Amygdala (tissue), 56 donors: Measurements from ENCODE around the gene C8B.
A peak's percentile ranks its signal among the peaks of the same experiment; 100 is the strongest.

Experiments used
- DNase-seq, 56 donors: peaks; one replicate each; lab custom pipeline; 2025; lab: John Stamatoyannopoulos, UW

The C8B gene

GRCh38 chr1:56973923-56974742, 8.3 kb upstream of the C8B start:
- no peak for DNase-seq

- no peak for DNase-seq
These were observed 7.2 kb upstream of the C8B start for GRCh38 chr1:56972976-56973375.

- DNase-seq = no peak
These were observed 4.5 kb upstream of the C8B start for GRCh38 chr1:56970280-56970679.

GRCh38 chr1:56968878-56969495, 3.2 kb upstream of the C8B start:
- DNase-seq = no peak

- no peak for DNase-seq
These were observed 2.4 kb upstream of the C8B start for GRCh38 chr1:56967900-56968832.

GRCh38 chr1:56967355-56967754, 1.5 kb upstream of the C8B start:
- DNase-seq = no peak

GRCh38 chr1:56966698-56966999, 834 bp upstream of the C8B start:
- no peak for DNase-seq

GRCh38 chr1:56965191-56965590, 624 bp downstream of the C8B start:
- no peak for DNase-seq

GRCh38 chr1:56964349-56965017, 1.3 kb downstream of the C8B start:
- DNase-seq = no peak

GRCh38 chr1:56963667-56964066, 2.1 kb downstream of the C8B start:
- DNase-seq = no peak

- DNase-seq = no peak
These were observed 4.4 kb downstream of the C8B start for GRCh38 chr1:56961426-56961825.

- no peak for DNase-seq
These were observed 7.3 kb downstream of the C8B start for GRCh38 chr1:56958526-56958925.

GRCh38 chr1:56957931-56958330, 7.9 kb downstream of the C8B start:
- DNase-seq = no peak

GRCh38 chr1:56954664-56955063, 11.2 kb downstream of the C8B start:
- DNase-seq = no peak

- no peak for DNase-seq
These were observed 12.4 kb downstream of the C8B start for GRCh38 chr1:56953386-56953785.

GRCh38 chr1:56952501-56952900, 13.3 kb downstream of the C8B start:
- DNase-seq = no peak

GRCh38 chr1:56948403-56949023, 17.3 kb downstream of the C8B start:
- DNase-seq = no peak

GRCh38 chr1:56940039-56940438, 25.8 kb downstream of the C8B start:
- no peak for DNase-seq

- DNase-seq = no peak
These were observed 26.6 kb downstream of the C8B start for GRCh38 chr1:56939209-56939608.

GRCh38 chr1:56938646-56939045, 27.2 kb downstream of the C8B start:
- DNase-seq = peak in 1 of 56 donors; percentile 1
